Nephron (organoid): ENCODE results near the gene DEFB110.

ENCODE experiments used
- H3K27ac Mint-ChIP-seq, 3 experiments: 2 replicates each; pipeline ENCODE4 v1.8.0; 2020; ENCODE audit warnings: mixed read lengths in 3 of 3, mild to moderate bottlenecking in 2 of 3, moderate library complexity in 1 of 3
- H3K27me3 Mint-ChIP-seq: 2 replicates; pipeline ENCODE4 v1.8.0; 2021; ENCODE audit warnings: low read depth, mild to moderate bottlenecking, moderate library complexity, mixed read lengths
- H3K36me3 Mint-ChIP-seq: 2 replicates; pipeline ENCODE4 v1.8.0; 2020; ENCODE audit warnings: low read depth, mixed read lengths
- H3K4me1 Mint-ChIP-seq: 2 replicates; pipeline ENCODE4 v1.8.0; 2020; ENCODE audit warnings: mixed read lengths
- H3K4me3 Mint-ChIP-seq, 3 experiments: 2 replicates each; pipeline ENCODE4 v1.8.0; 2020; ENCODE audit warnings: mild to moderate bottlenecking in 3 of 3, mixed read lengths in 3 of 3, moderate library complexity in 2 of 3
- H3K9me3 Mint-ChIP-seq: 2 replicates; pipeline ENCODE4 v1.8.0; 2020; ENCODE audit warnings: mixed read lengths
- CTCF ChIP-seq, 3 experiments: fragments of 200-600 bp; sonication (generic); IDR thresholded peaks; one replicate each; pipeline ENCODE4 v1.5.0; 2021; ENCODE audit warnings: antibody characterized with exemption in 3 of 3; ENCODE audit not compliant: unreplicated experiment in 3 of 3

DEFB110 gene

GRCh38 chr6:50030777-50031562, 9.2 kb upstream of the DEFB110 start:
- peak in 1 of 3 experiments; percentile 27 for TF ChIP-seq CTCF (IDR thresholded peaks at IDR 0.05; ENCODE audit: unreplicated experiment in 3 of 3)
- no peak overlapping the region for H3K27ac Mint-ChIP-seq
- no peaks in the 10 kb centered on the region for H3K27me3 Mint-ChIP-seq
- peak overlapping the region in 1 of 3 experiments; percentile 14 for H3K4me3 Mint-ChIP-seq
- no peaks in the 10 kb centered on the region for H3K9me3 Mint-ChIP-seq
- no peaks in the 10 kb centered on the region for H3K4me1 Mint-ChIP-seq
- H3K36me3 Mint-ChIP-seq = no peaks in the 10 kb centered on the region

GRCh38 chr6:50030350-50030749, 8.6 kb upstream of the DEFB110 start:
- TF ChIP-seq CTCF (IDR thresholded peaks at IDR 0.05; ENCODE audit: unreplicated experiment in 3 of 3) = no peak
- no peak overlapping the region for H3K27ac Mint-ChIP-seq

GRCh38 chr6:50025258-50025657, 3.5 kb upstream of the DEFB110 start:
- Mint-ChIP-seq H3K4me1 (no peaks in the 10 kb centered on the region), H3K9me3 (no peaks in the 10 kb centered on the region), H3K27me3 (no peaks in the 10 kb centered on the region)

More at GRCh38 chr6:50030350-50030749, 8.6 kb upstream of the DEFB110 start:
- H3K27me3 Mint-ChIP-seq = no peaks in the 10 kb centered on the region
- no peak overlapping the region for H3K4me3 Mint-ChIP-seq
- no peaks in the 10 kb centered on the region for H3K9me3 Mint-ChIP-seq
- no peaks in the 10 kb centered on the region for H3K36me3 Mint-ChIP-seq
- no peaks in the 10 kb centered on the region for H3K4me1 Mint-ChIP-seq

GRCh38 chr6:50007819-50008218, 14.0 kb downstream of the DEFB110 start:
- Mint-ChIP-seq H3K36me3 (no peaks in the 10 kb centered on the region), H3K27ac (no peak overlapping the region), H3K9me3 (no peaks in the 10 kb centered on the region), H3K27me3 (no peaks in the 10 kb centered on the region), H3K4me1 (no peaks in the 10 kb centered on the region), H3K4me3 (no peak overlapping the region)
- no peak for TF ChIP-seq CTCF (IDR thresholded peaks at IDR 0.05; ENCODE audit: unreplicated experiment in 3 of 3)

More at GRCh38 chr6:50025258-50025657, 3.5 kb upstream of the DEFB110 start:
- H3K27ac Mint-ChIP-seq = no peak overlapping the region
- no peaks in the 10 kb centered on the region for H3K36me3 Mint-ChIP-seq
- no peak overlapping the region for H3K4me3 Mint-ChIP-seq
- TF ChIP-seq CTCF (IDR thresholded peaks at IDR 0.05; ENCODE audit: unreplicated experiment in 3 of 3) = no peak

GRCh38 chr6:50003139-50003538, 18.7 kb downstream of the DEFB110 start:
- no peak overlapping the region for H3K27ac Mint-ChIP-seq
- H3K4me1 Mint-ChIP-seq = no peaks in the 10 kb centered on the region
- H3K36me3 Mint-ChIP-seq = no peaks in the 10 kb centered on the region
- H3K9me3 Mint-ChIP-seq = no peaks in the 10 kb centered on the region
- H3K27me3 Mint-ChIP-seq = no peaks in the 10 kb centered on the region
- no peak overlapping the region for H3K4me3 Mint-ChIP-seq
- no peak for TF ChIP-seq CTCF (IDR thresholded peaks at IDR 0.05; ENCODE audit: unreplicated experiment in 3 of 3)

- H3K4me1 Mint-ChIP-seq = no peaks in the 10 kb centered on the region
- H3K4me3 Mint-ChIP-seq = no peak overlapping the region
- H3K27me3 Mint-ChIP-seq = no peaks in the 10 kb centered on the region
- no peak for TF ChIP-seq CTCF (IDR thresholded peaks at IDR 0.05; ENCODE audit: unreplicated experiment in 3 of 3)
- H3K9me3 Mint-ChIP-seq = no peaks in the 10 kb centered on the region
- H3K36me3 Mint-ChIP-seq = no peaks in the 10 kb centered on the region
- H3K27ac Mint-ChIP-seq = no peak overlapping the region
Measured at GRCh38 chr6:49995278-49995677, 26.5 kb downstream of the DEFB110 start.
